CD4-positive, alpha-beta T cell treated with Interleukin-4 for 4 hours (primary cell): ENCODE measurements around the gene STPG3.

ENCODE experiments used
- DNase-seq: peaks from one replicate; pipeline ENCODE4 v3.0.0-alpha.2; 2020

The STPG3 gene

GRCh38 chr9:137281345-137282116, 30.4 kb downstream of the STPG3 start:
- no peak for DNase-seq

GRCh38 chr9:137286975-137287383, 35.9 kb downstream of the STPG3 start:
- DNase-seq, result no peak

- no peak for DNase-seq
Observed at GRCh38 chr9:137293094-137293481, 42.0 kb downstream of the STPG3 start.

GRCh38 chr9:137293482-137294090, 42.5 kb downstream of the STPG3 start:
- no peak for DNase-seq

- DNase-seq, result no peak
Observed at GRCh38 chr9:137294091-137294680, 43.1 kb downstream of the STPG3 start.

DNA sequence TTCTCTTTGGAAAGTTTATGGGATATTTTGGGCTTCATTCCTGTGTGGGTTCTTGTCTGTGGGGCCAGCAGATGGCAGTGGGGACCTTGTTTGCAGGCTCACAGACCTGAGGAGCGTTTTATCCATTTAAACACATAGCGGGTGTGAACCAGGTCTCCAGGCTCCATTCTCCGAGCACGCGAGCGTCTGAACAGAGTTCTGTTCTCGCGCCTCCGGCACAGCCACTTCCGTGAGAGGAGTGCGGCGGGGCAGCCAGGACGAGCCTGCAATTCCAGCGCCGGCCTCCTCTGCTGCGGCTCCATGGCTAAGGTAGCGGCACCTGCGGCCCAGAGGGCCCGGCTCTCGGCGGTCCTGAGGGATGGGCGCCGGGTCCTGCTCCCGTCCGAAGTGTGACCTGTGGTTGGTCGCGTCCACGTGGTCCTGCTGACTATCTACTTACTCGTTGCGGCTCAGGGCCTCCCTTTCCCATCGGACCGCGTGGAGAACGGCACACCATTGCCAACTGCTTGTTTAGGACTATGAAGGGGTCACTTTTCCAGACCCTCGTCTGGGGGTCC, 43.7 kb downstream of the STPG3 start:
- no peak for DNase-seq

- no peak for DNase-seq
Observed at GRCh38 chr9:137295238-137295811, 44.2 kb downstream of the STPG3 start.

GRCh38 chr9:137295849-137296669, 45.0 kb downstream of the STPG3 start:
- DNase-seq, result no peak

DNA sequence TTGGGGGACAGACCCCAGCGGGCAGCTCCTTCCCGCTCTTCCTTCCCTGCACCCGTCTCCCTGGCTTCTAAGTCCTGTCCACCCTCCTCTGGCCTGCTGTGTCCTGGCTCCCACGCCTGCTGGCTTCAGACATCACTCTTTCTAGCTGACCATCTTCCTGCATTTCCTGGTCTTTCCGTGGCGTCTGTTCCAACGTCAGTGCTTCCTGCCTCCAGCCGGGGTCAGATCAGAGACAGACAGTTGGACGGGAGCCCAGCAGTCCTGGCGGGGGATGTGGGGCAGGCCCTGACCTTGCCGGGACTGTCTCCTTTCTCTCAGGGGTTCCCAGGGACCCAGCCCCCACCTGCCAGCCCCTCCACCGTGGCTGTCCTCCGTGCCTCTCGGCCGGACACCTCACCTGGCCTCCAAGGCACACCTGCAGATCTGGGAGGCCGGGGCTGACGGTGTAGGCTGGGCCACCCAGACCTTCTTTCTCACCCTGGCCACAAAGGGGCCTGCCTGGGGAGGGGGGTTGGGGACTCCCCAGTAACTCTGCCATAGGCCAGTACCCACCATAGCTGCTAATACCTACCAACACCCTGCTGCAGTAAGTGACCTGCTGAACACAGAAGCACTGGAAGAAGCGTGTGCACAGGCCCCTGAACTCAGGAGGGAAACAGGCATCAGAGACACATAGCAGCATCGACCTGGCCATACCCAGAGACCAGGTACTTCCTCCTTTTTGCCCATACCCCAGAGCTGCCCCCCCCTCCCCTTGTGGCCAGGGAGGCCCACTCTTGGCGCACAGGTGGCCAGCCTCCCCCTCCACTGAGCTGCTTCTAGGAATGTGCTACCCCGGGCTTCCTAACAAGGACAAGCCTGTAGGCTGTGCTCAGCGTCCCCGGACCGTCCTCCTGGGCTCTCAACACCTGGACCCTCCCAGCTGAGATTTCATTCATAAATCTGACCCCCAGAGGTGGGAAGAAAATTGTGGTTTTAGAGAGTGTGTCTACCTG, 45.9 kb downstream of the STPG3 start:
- no peak for DNase-seq

- DNase-seq, result no peak
Observed at GRCh38 chr9:137297966-137298365, 46.9 kb downstream of the STPG3 start.

DNA sequence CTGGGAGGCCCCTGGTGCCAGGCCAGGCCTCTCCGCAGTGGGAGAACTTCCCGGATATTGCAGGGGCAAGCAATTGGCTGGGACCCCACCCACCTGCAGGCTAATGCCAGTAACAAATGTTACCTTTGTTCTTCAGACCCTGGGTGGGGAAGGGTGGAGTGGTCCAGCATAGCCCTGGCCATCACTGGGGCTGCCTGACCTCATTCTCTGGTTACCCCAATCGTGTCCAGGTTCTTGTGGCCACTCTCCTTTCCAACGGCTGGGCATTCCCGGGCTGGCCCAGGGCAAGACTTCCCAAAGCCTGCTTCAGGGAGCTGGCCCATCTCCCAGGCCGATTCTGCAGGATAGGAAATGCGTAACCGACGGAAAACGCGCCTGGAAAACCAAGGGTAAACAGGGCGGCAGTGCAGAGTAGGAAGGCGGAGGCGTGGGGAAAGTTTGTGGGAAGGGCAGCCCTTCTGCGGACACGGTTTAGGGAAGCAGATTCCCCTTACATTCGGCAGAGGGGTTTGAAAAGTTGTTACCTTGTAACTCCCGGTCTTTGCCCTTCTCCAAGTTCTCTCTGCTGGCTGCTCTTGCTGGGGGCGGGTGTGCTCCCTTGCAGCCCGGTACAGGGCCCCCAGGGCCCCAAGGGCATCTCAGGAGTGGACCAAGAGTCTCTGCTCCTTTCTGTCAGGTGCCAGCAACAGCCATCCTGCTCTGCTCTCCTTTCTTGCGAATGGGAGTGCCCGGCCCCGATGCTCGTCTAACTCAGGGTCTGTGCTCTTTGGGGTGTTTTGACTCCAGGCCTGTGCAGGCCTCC, 47.5 kb downstream of the STPG3 start:
- no peak for DNase-seq

DNA sequence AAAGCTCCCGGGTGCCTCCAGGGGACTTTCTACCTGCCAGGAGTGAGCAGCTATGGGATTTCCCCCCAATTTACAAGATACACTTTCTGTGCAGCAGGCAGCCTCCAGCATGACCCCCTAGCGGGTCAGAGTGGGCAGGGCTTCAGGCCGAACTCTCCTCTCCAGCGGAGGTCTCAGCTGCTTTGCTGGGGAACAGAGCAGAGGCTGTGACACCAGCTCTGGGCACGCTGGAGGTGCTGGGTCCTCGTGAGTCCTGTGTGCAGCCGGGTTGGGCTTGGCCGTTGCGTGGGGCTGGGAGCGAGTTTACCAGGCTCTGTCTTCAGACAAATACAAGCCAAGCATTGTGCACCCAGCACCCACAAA, 48.1 kb downstream of the STPG3 start:
- no peak for DNase-seq

DNA sequence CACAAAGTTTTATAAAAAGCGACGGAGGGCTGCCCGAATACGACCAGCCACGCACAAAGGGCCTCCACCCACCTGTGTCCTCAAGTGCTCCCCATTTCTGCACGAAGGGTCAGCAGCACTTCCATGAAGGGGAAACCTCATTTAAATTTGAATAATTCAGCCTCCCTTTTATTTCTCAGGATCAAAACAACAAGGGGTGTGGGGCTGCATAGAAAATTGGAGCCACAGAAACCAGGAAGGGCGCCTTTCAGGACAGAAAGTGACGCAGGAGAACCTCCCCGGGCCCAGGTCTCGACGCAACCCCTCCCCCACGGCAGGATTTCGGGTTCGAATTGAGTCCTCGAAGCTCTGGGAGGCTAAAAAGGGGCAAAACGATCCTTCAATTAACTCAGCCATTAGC, 48.9 kb downstream of the STPG3 start:
- DNase-seq, result no peak

DNA sequence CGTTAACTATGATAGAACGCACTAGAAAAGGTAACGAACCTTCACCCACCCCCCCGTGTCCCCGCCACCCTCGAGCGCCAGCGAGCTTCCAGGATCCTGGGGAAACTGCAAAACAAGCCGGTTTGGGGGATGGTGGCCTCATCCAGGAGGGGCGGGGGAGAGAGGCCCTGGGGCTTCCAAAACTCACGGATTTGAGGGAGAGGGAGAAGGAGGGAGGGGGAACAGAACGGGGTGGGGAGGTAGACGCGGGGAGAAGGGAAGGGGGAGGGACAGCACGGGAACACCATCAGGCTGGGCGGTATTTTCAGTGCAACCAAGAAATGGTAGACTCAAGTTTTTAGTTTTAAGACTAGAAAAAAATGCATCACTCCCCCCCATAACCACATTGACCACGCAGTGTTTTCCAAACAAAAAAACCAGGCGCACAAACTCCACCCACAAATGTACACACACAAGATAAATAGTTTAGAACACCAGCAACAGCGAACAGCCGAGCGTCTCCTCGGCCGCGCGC, 49.5 kb downstream of the STPG3 start:
- no peak for DNase-seq

- no peak for DNase-seq
Observed at GRCh38 chr9:137301081-137301947, 50.2 kb downstream of the STPG3 start.

DNA sequence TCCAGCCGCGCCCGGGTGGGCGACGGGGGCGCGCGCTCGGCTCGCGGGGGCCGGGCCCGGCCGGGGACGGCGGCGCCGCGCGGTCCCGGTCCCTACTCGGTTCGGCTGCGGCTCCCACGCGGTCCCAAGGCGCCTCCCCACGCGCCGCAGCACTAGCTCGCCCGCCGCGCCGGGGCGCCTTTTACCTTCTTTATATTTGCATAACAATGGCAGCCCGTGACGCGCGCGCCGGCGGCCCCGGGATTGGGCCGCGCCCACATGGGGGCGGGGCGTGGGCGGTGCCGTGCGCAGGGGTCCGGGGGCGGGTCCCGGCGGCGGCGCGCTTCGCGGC, 51.0 kb downstream of the STPG3 start, which contains the start of gene NRARP:
NRARP (minus strand) TSS at position 154 of the 331 bp plus-strand sequence. CDS start 343 bp downstream, outside the sequence.
- peak; percentile 88 for DNase-seq

GRCh38 chr9:137302449-137303150, 51.5 kb downstream of the STPG3 start:
- DNase-seq, result no peak
